Tongue (tissue), 2 donors: ENCODE measurements around the gene ZNF799. TPM values are rescaled to one million over a fixed set of nuclear protein-coding genes. Genes with fewer than 3 reads are reported as not detected.
"Not testable (repeated sequence)": the region's sequence is repeated elsewhere in the genome, so short reads cannot be mapped to it uniquely, and the experiment has no call there.

ENCODE experiments used
- DNase-seq: peaks from one replicate; pipeline ENCODE4 v3.0.0-alpha.2; 2015
- total RNA-seq: library from RNA; depleted of rRNA; stranded (reverse); fragments of >200 nt; gene quantifications from one replicate; pipeline ENCODE4 v1.2.3, GENCODE V29; 2014

Gene ZNF799
- 10.5 TPM for total RNA-seq

- DNase-seq: peak; percentile 97
Measured at GRCh38 chr19:12400633-12401502, at the start of gene ZNF799. TSS of gene ZNF799 (minus strand) at chr19:12401271. CDS start at chr19:12401070, 201 bp downstream.

GRCh38 chr19:12450844-12451243, 49.8 kb upstream of the ZNF799 start:
- no peak for DNase-seq

GRCh38 chr19:12448808-12449207, 47.7 kb upstream of the ZNF799 start:
- no peak for DNase-seq

- peak; percentile 99 for DNase-seq
Measured at GRCh38 chr19:12440541-12441316, 39.7 kb upstream of the ZNF799 start, which contains the start of gene ZNF443. TSS of gene ZNF443 (minus strand) at chr19:12441021. CDS start at chr19:12440914, 107 bp downstream.

GRCh38 chr19:12439686-12440540, 38.8 kb upstream of the ZNF799 start:
- DNase-seq: peak; percentile 19

GRCh38 chr19:12430726-12431299, 29.7 kb upstream of the ZNF799 start:
- DNase-seq: not testable (repeated sequence)

GRCh38 chr19:12425888-12426274, 24.8 kb upstream of the ZNF799 start:
- no peak for DNase-seq

GRCh38 chr19:12425236-12425887, 24.3 kb upstream of the ZNF799 start:
- no peak for DNase-seq

GRCh38 chr19:12417273-12417672, 16.2 kb upstream of the ZNF799 start:
- not testable (repeated sequence) for DNase-seq

- DNase-seq: no peak
Measured at GRCh38 chr19:12411893-12412292, 10.8 kb upstream of the ZNF799 start.

- peak; percentile 30 for DNase-seq
Measured at GRCh38 chr19:12399901-12400632, 1.0 kb downstream of the ZNF799 start.

GRCh38 chr19:12391148-12391547, 9.9 kb downstream of the ZNF799 start:
- DNase-seq: not testable (repeated sequence)

GRCh38 chr19:12386365-12386764, 14.7 kb downstream of the ZNF799 start:
- not testable (repeated sequence) for DNase-seq

GRCh38 chr19:12380444-12380737, 20.7 kb downstream of the ZNF799 start:
- DNase-seq: no peak

GRCh38 chr19:12379732-12380443, 21.2 kb downstream of the ZNF799 start:
- DNase-seq: no peak

GRCh38 chr19:12374026-12374425, 27.0 kb downstream of the ZNF799 start:
- no peak for DNase-seq

GRCh38 chr19:12365236-12366162, 35.6 kb downstream of the ZNF799 start, which contains the start of gene ZNF442:
TSS of gene ZNF442 (minus strand) at chr19:12365683. CDS start at chr19:12363631, 2,052 bp downstream.
- peak; percentile 99 for DNase-seq

GRCh38 chr19:12364391-12365235, 36.5 kb downstream of the ZNF799 start:
- peak; percentile 26 for DNase-seq
